HG02571 (cell line): ENCODE measurements around the gene PRKG1.
A peak's percentile ranks its signal among the peaks of the same experiment; 100 is the strongest.
"Not testable (repeated sequence)": the region's sequence is repeated elsewhere in the genome, so short reads cannot be mapped to it uniquely, and the experiment has no call there.

ENCODE experiments used
- ATAC-seq: cut with Tn5 transposase; IDR thresholded peaks from one replicate; pipeline ENCODE4 v1.9.1; 2021; ENCODE audit warnings: mild to moderate bottlenecking, moderate library complexity; ENCODE audit not compliant: unreplicated experiment

Gene PRKG1

DNA sequence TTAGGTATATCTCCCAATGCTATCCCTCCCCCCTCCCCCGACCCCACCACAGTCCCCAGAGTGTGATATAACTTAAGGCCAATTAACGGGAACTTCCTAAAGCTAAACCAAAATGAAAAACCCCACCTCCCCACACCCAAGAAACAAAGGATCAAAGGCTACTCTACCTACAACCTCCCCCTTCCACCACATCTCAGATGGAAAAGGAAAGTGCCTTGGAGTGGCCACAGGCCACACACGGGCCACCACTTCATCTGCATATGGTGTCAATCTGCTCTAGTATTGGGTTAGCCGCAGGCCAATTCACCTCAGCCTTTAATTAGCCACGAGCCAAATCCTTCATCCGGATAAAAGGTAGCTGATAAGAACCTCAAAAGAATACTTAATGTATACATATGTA is 605.6 kb downstream of the PRKG1 start:
- ATAC-seq, result no peak

DNA sequence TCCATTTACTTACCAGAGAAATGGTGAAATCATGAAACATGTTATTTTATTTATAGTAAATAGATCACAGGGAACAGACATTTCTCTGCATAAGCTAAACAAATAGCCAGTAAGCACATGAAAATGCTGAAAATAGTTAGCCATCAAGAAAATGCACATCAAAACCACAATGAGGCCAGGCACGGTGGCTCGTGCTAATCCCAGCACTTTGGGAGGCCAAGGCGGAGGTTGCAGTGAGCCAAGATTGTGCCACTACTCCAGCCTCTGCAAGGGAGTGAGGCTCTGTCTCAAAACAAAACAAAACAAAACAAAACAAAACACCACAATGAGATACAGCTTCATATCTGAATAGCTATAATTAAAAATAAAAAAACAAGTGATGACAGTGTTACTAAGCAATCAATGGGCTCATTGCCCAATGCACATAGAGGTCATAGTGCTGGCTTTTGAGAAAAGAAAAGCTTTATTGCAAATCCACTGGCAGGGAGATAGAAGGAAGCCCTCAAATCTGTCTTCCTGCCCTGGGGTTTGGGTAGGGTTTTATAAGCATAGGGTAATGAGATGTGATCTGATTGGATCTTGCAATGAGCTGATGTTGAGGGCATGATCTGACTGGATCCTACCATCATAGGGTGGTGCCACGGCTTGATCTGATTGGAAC is 608.9 kb downstream of the PRKG1 start:
- ATAC-seq, result no peak

DNA sequence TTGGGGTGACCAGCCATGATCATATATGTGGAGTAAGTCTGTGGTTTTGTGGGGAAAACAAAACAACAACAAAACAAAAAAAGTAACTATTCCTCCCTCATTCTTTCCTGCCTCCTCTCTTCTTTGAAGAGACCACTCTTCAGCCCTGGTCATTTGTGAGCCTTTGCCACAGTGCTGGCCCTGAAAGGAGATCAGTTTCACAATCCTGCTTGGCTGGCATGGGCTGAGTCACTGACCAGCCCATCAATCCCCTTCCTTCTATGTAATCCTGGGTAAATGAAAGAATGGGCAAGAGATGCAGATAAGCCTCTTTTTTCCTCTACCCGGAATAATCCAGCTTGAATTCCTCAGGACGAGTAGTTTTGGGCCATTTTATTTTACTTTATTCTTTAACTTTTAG is 611.5 kb downstream of the PRKG1 start:
- ATAC-seq, result no peak

DNA sequence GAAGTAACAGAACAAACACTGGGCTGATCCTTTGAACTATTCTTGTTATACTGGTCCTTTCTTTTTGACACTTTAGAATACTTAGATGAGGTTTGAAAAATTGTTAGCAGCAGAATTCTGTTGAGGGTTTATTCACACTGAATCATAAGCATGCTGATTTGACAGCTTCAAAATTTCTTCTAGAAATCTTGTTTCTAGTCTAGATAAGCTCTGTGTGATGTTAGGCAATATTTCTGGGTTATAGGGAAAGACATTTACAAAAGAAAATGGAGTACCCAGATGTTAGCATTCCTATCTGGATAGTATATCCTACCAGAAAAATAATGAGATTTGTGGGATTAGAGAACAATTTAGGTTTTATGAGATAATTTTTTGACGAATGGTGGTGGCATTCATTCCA is 613.0 kb downstream of the PRKG1 start:
- no peak for ATAC-seq

DNA sequence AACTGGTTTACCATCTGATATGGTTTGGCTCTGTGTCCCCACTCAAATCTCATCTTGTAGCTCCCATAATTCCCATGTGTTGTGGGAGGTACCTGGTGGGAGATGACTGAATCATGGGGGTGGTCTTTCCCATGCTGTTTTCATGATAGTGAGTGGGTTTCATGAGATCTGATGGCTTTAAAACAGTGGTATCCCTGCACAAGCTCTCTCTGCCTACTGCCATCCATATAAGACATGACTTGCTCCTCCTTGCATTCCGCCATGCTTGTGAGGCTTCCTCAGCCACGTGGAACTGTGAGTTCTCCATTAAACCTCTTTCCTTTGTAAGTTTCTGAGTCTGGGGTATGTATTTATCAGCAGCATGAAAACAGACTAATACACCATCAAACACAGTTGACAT is 614.5 kb downstream of the PRKG1 start:
- ATAC-seq, result not testable (repeated sequence)

DNA sequence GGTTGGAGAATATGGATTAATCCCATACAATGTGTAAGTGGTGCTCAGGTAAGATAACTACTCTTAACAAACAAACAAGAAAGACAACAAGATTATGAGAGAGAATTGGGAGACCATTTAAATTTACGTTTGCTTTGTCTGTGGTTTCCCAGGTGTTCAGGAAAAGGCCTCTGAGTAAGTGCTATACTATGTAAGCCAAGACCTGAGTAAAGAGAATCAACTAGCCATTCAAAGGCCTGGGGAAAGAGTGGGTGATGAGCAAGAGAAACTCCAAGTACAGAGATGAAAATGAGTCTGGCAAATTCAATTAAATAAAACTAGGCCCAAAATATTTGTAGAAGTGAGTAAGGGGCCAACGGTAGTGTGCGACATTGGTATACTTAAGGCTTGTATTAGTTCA is 615.2 kb downstream of the PRKG1 start:
- ATAC-seq, result no peak

DNA sequence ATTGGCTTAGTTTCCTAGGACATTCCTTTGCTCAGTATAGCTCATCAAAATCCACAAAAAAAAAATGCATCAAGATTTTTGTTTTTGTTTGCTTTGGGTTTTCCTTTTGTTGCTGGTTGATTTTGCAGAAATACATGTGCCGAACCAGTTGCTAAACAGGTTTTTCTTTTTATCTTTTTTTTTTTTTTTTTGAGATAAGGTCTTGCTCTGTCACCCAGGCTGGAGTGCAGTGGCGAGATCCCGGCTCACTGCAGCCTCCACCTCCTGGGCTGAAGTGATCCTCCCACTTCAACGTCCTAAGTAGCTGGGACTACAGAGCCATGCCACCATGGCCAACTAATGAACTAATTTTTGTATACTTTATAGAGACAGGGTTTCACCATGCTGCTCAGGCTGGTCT is 616.8 kb downstream of the PRKG1 start:
- no peak for ATAC-seq

DNA sequence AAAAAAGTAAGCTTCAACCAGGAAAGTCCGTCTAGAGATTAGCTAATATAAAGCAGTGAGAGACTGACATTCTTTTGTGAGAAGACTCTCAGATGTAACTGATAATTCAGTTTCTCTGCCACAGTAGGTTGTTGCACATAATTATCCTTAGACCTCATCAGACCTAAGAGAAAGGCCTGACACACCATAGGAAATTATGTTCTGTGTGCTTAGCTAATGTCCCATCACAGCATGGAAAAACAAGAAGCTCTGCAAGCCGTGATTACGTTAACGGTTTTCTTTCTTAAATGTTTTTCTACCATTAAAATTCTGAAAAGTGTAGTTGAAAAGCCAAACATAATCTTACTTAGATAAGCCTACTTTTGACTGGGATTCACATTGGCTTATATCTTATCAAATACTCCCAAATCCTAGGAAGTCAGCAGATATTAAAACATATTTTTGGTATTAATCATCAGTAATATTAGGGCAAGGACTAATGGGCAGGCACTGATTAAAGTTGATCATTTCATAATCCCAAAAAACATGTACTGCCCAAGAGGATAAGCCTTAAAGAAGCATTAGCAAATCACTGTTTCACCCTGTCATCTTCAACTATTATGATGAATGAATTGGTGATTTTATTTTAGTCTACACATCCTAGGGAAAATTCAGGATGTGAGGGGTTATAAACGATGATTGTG is 619.9 kb downstream of the PRKG1 start:
- no peak for ATAC-seq

DNA sequence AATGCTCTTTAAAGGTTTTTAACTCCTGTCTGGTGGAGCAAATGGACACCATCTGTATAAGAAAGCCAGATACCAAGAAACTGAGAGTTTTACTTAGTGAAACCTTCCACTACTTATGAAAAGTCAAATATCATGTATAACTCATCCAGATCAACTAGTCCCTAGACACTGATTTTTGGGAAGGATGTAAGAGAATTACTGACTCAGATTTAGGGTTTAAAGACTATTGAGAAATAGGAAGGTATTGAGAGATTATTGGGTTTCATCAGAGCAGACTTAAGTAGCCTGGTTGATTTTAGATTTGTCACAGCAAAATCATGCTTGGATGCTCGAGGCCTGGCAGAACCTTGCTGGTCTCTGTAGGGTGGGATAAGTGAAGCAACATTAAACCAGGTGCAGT is 622.0 kb downstream of the PRKG1 start:
- ATAC-seq, result no peak

DNA sequence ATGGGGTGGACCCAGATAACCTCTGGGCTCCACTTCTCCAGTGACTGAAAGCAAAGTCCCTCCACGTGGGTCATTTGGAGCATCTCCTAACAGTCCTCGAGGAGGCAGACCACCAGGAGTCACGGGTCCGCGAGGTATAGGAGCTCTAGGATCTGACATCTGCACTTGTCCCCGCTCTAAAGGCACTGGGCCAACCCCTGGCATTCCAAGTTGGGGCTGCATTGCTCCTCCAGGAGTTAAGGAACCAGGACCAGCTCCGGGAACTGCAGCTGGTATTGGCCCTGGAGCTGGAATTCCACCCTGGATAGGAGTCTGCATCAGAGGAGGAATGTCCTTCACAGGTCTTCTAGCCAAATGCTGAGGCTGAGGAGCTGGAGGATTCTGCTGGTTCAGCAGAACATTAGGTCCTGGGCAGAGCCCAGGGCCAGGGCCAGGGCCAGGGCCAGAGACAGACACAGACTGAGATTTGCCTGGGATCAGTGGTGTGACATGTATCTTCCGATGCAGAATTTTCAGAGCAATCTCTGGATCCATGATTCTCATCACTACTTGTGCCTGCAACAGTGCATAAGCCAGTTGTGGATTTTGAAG is 624.3 kb downstream of the PRKG1 start:
- ATAC-seq, result no peak

DNA sequence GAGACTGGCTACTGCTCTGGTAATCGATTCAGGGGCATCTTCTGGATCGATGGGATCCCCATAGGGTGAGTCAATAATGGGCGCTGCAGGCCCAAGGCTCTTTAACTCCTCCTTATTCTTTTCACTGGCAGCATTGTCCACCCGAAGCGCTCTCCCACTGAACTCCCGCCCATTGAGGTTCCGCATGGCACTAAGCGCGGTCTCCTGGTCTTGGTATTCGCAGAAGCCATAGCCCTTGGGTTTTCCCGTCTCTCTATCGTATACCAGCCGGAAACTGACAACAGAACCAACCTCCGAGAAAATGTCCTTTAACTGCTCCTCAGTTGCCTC is 624.8 kb downstream of the PRKG1 start:
- ATAC-seq, result peak; percentile 31

DNA sequence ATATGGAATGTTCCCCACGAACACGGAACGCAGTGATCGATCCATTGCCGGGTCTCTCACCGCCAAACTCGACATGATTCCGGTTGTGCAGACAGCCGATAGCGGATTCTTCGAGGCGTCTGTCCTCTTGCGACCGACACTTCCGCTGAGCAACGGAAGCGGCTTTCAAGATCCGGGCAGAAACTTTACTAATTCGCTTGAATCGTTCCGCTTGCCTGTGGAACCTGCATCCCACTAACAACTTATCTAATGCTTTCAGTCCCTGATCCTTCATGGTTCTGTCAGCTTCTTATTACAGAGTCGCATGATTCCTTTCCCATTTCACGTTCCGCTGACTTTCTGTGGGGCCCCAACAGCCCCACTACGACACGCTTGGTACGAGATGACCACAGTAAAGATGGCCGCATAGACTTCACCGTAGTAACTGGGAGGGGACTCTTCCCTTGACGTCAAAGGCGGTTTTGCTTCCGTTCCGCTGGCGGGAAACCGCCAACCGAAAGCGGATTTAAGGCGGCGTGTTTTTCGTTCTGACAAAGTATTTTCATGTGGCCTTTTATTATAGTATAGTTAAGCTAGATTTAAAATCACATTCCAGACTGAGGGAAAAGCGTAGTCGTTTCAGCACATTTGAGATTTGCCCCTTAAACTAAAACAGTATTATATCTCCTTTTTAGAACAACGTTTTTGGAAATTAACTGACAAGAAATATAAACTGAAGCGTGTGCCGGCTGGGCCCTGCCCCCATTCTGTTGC is 625.4 kb downstream of the PRKG1 start, which contains the start of gene CSTF2T:
CSTF2T (minus strand) TSS at position 121 of the 753 bp plus-strand sequence; CDS start at position 75, 46 bp downstream.
- peak; percentile 92 for ATAC-seq

DNA sequence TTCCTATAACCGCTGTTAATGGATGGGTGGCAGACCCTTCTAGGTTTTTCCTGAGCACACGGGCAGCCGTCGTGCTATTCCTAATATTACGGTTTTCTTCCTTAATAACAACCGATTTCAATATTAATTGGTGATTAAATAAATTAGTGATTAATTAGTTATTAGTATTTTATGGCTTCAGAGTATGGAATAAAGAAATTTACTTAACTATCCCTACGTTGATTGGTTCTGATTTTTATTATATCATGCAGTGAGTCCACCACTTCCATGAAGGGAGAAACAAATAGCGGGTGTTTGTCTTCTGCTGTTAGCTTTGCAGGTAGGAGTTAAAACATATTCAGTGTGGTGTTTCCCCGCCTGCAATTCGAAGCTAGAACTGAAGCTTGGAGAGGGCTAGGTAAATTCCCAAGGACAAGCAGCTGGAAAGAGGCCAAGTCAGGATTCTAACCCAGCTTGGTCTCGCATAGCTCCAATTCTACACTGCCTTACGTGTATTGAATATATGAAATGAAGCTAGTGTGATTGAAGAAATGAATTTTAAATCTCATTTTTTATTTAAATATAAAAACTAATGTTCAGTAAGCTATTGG is 626.0 kb downstream of the PRKG1 start:
- no peak for ATAC-seq

DNA sequence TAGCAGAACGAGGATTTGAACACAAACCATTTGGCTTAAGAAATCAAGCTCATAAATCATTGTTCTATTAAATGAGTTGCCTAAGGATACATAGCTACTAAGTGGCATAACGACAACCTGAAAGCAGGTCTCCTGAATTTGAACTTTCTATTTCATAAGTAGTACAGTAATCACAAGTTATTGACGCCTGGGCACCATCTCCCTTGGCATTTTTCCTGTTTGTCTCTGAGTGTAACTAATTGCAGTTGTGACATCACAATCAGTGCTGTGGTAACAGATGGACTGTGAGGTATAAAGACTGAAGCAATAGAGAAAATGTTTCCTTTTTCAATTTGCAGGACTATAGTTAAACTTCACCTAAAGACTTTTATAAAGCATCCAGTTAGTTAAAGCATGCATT is 631.5 kb downstream of the PRKG1 start:
- ATAC-seq, result no peak

DNA sequence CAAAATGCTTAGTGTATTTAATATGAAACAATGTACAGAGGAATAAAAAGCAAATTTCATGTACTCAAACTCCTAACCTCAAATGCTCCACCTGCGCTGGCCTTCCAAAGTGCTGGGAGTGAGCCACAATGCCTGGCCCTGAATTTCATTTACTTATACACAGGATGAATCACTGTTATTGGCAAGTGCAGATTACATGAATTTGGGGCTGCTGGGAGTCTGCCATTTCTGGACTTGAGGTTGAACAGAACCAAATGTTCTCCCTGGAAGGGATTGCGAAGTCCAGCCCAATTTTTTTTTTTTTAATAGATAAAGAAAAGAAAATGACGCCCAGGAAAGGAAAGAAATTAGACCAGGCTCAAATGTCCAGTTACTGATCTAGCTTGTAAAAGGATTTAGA is 631.9 kb downstream of the PRKG1 start:
- no peak for ATAC-seq

DNA sequence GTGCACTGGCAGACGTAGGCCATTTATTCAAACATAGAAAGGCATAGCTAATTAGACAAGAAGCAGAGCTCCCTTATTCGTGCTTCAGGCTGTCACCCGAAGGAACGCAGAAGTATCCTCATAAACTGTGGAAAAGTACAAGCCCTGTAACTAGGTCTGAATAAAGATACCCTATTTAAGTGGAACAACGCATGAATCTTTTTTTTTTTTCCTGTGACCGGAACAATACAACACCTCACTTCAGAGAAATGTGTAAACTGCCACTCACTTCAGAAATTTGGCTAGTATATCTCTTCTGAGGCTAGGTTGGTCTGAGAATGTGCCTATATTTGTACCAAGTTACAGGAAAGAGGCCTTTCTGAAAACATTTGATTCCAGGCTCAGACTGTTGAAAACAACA is 633.1 kb downstream of the PRKG1 start:
- ATAC-seq, result no peak

DNA sequence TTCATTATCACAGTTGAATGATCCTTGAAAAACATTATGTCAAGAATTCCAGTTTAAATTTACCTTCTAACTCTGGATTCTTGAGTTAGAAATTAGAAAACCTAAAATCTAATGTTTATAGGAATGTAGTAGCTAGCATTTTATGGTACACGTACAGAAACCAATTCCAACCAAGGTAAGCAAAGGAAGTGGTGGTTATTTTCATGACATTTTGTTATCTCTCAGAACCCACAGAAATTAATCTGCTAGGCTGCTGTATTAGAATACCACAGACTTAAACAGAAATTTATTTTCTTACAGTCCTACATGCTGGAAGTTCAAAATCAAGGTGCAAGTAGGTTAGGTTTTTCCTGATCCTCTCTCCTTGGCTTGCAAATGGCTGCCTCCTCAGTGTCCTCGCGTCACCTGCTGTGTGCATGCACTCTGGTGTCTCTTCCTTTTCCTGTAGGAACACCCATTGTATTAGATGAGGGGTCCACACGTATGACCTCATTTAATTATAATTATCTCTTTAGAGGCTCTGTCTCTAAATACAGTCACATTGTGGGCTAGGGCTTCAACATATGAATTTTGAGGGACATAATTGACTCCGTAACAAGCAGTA is 633.6 kb downstream of the PRKG1 start:
- no peak for ATAC-seq

DNA sequence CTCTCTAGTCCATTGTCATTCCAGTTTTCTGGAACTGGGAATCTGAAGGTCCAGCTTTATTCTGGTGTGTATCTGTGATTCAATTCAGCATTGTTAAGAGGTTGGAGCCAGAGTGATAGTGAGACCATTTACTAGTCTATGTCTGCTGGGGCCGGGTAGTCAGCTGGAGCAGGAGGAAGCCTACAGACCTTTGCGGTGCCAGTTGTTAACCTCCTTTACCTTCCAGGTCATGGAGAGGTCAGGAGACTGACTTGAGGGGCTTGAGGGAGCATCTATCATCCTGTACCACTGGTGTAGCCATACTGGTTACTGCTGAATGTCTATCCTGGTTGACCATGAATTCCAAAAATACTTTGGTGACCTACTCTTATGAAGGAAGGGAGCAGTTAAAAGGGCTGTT is 634.3 kb downstream of the PRKG1 start:
- ATAC-seq, result no peak

DNA sequence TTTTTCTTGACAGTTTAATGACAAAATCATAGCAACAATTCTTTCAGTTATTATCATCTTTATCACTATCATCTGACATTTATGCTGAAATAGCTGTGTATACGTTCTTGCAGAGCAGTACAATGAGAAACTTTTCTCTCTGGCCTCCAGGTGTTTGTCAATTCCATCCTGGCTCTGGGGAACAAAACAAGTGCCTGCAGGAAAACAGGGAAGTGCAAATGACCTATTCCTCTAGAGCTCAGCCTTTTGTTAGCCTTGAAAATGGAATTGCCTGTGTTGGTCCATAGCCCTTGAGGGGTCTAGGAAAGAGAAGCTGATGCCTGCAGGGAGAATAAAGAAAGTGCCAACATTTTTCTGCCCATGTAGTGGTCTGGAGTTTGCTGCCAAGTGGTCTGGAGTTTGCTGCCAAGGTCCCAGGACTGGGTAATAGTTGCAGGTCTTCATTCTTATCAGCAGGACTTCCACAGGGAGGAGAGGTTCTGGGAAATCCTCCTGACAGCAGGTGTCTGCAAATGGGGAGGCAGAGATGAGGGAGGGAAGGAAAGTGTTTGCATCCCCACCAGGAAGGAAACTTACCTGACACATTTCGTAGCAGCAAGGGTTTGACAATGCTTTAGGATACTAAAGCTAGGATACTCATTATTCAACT is 635.2 kb downstream of the PRKG1 start:
- ATAC-seq, result no peak

DNA sequence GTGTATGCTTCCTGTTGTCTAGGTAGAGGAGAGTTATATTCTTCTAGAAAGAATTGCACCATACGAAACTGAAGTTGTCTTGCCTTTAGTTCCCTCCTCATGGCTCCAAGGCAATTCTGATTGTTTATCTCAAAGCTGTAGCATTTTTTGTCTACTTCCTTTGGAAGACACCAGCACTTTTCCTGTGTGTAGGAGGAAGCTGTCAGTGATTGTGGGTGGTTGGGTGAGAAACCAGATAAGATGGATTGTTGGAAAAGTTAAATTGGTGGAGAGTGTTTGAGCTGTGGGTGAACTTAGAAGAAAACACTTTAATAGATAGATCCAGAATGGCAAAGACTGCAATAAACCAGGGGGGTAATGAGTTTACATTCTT is 637.2 kb downstream of the PRKG1 start:
- no peak for ATAC-seq

DNA sequence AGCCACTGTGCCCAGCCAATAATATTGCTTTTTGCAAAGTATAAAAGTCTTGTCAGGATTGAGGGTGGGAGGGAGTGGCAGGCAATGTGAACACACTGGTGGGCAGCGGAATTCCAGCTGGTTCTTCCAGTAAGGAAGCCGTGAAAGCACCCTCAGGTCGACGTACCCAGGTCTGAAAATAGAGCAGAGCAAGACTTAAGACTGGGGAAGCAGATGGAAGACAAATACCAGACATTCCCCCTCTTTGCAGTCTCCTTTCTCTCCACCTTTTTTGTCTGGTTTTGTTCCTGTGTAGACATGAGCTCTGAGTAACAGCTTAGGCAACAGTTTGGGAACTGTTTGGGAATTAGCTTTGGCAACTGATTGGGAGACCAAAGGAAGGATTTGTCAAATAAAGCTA is 642.7 kb downstream of the PRKG1 start:
- ATAC-seq, result no peak
